ENCODE results near the gene GPSM1.

The GPSM1 gene

GRCh38 chr9:136355616-136356557 lies 28.5 kb downstream of the GPSM1 start:
- no peak overlapping the region for H3K27ac ChIP-seq (ENCODE audit: low read length)
- no peaks in the 10 kb centered on the region for H3K9me3 ChIP-seq (ENCODE audit: insufficient read depth, low read length)
- peaks cover 20% of the 10 kb centered on the region for H3K27me3 ChIP-seq (ENCODE audit: low read depth, low read length)
- H3K36me3 ChIP-seq (replicated peaks; ENCODE audit: low read depth, low read length): no peaks in the 10 kb centered on the region
- no peak overlapping the region for H3K4me2 ChIP-seq (ENCODE audit: low read length)
- no peaks in the 10 kb centered on the region for H3K79me2 ChIP-seq (ENCODE audit: low read length)
- H3K9ac ChIP-seq (ENCODE audit: low read length): no peak overlapping the region
- no peaks in the 10 kb centered on the region for H3K4me1 ChIP-seq (ENCODE audit: low read length)
- H3K4me3 ChIP-seq (ENCODE audit: low read length): no peak overlapping the region
- peaks cover 3% of the 10 kb centered on the region; the same call in 1 of the 2 replicates for H4K20me1 ChIP-seq (ENCODE audit: insufficient read depth, low read length)
- TF ChIP-seq CTCF (IDR thresholded peaks at IDR 0.05; ENCODE audit: low read depth, low read length) (no peak), EZH2phosphoT487 (IDR thresholded peaks at IDR 0.05; ENCODE audit: low read depth) (no peak)
- H2AFZ ChIP-seq (ENCODE audit: low read depth, low read length): no peak overlapping the region

GRCh38 chr9:136357202-136357725 lies 29.9 kb downstream of the GPSM1 start:
- H3K36me3 ChIP-seq (replicated peaks; ENCODE audit: low read depth, low read length): no peaks in the 10 kb centered on the region
- H2AFZ ChIP-seq (ENCODE audit: low read depth, low read length): no peak overlapping the region
- peaks cover 20% of the 10 kb centered on the region for H3K27me3 ChIP-seq (ENCODE audit: low read depth, low read length)
- no peaks in the 10 kb centered on the region for H3K9me3 ChIP-seq (ENCODE audit: insufficient read depth, low read length)
- no peaks in the 10 kb centered on the region for H3K4me1 ChIP-seq (ENCODE audit: low read length)
- no peak for TF ChIP-seq EZH2phosphoT487 (IDR thresholded peaks at IDR 0.05; ENCODE audit: low read depth)
- no peak for TF ChIP-seq CTCF (IDR thresholded peaks at IDR 0.05; ENCODE audit: low read depth, low read length)
- no peak overlapping the region for H3K4me2 ChIP-seq (ENCODE audit: low read length)
- H4K20me1 ChIP-seq (ENCODE audit: insufficient read depth, low read length): peaks cover 3% of the 10 kb centered on the region; the same call in 1 of the 2 replicates
- H3K79me2 ChIP-seq (ENCODE audit: low read length): no peaks in the 10 kb centered on the region
- no peak overlapping the region for H3K4me3 ChIP-seq (ENCODE audit: low read length)
- H3K27ac ChIP-seq (ENCODE audit: low read length): no peak overlapping the region
- no peak overlapping the region for H3K9ac ChIP-seq (ENCODE audit: low read length)

- Histone ChIP-seq H4K20me1 (ENCODE audit: insufficient read depth, low read length) (peaks cover 1% of the 10 kb centered on the region; the same call in 1 of the 2 replicates), H3K4me3 (ENCODE audit: low read length) (no peak overlapping the region), H2AFZ (ENCODE audit: low read depth, low read length) (no peak overlapping the region), H3K27me3 (ENCODE audit: low read depth, low read length) (peaks cover 15% of the 10 kb centered on the region), H3K4me2 (ENCODE audit: low read length) (no peak overlapping the region), H3K79me2 (ENCODE audit: low read length) (no peaks in the 10 kb centered on the region), H3K36me3 (replicated peaks; ENCODE audit: low read depth, low read length) (no peaks in the 10 kb centered on the region), H3K9ac (ENCODE audit: low read length) (no peak overlapping the region), H3K9me3 (ENCODE audit: insufficient read depth, low read length) (no peaks in the 10 kb centered on the region), H3K4me1 (ENCODE audit: low read length) (peaks cover 4% of the 10 kb centered on the region; the same call in 1 of the 2 replicates), H3K27ac (ENCODE audit: low read length) (no peak overlapping the region)
- no peak for TF ChIP-seq CTCF (IDR thresholded peaks at IDR 0.05; ENCODE audit: low read depth, low read length)
- TF ChIP-seq EZH2phosphoT487 (IDR thresholded peaks at IDR 0.05; ENCODE audit: low read depth): no peak
Measured at GRCh38 chr9:136358016-136358415, 30.7 kb downstream of the GPSM1 start.

GRCh38 chr9:136358888-136359287 lies 31.5 kb downstream of the GPSM1 start:
- Histone ChIP-seq H3K27ac (ENCODE audit: low read length) (no peak overlapping the region), H3K79me2 (ENCODE audit: low read length) (no peaks in the 10 kb centered on the region), H4K20me1 (ENCODE audit: insufficient read depth, low read length) (no peaks in the 10 kb centered on the region), H3K9ac (ENCODE audit: low read length) (no peak overlapping the region), H2AFZ (ENCODE audit: low read depth, low read length) (no peak overlapping the region), H3K9me3 (ENCODE audit: insufficient read depth, low read length) (no peaks in the 10 kb centered on the region), H3K4me2 (ENCODE audit: low read length) (no peak overlapping the region), H3K4me1 (ENCODE audit: low read length) (peaks cover 6% of the 10 kb centered on the region), H3K36me3 (replicated peaks; ENCODE audit: low read depth, low read length) (peaks cover under 1% of the 10 kb centered on the region), H3K4me3 (ENCODE audit: low read length) (no peak overlapping the region), H3K27me3 (ENCODE audit: low read depth, low read length) (peaks cover 8% of the 10 kb centered on the region)
- TF ChIP-seq CTCF (IDR thresholded peaks at IDR 0.05; ENCODE audit: low read depth, low read length) (no peak), EZH2phosphoT487 (IDR thresholded peaks at IDR 0.05; ENCODE audit: low read depth) (no peak)
